GM23248 (cell line): ENCODE measurements around the gene HEG1.

Experiments used
- EZH2 ChIP-seq: fragments of 200-600 bp; sonication (generic); IDR thresholded peaks from 2 replicates; pipeline ENCODE4 v1.6.1; 2018; ENCODE audit warnings: antibody characterized with exemption, mild to moderate bottlenecking; ENCODE audit not compliant: insufficient read depth, poor library complexity, severe bottlenecking
- EZH2phosphoT487 ChIP-seq: fragments of 200-600 bp; sonication (generic); IDR thresholded peaks from 2 replicates; pipeline ENCODE4 v1.6.1; 2018; ENCODE audit warnings: antibody characterized with exemption, moderate library complexity, mild to moderate bottlenecking, low read depth; ENCODE audit not compliant: insufficient read depth

DNA sequence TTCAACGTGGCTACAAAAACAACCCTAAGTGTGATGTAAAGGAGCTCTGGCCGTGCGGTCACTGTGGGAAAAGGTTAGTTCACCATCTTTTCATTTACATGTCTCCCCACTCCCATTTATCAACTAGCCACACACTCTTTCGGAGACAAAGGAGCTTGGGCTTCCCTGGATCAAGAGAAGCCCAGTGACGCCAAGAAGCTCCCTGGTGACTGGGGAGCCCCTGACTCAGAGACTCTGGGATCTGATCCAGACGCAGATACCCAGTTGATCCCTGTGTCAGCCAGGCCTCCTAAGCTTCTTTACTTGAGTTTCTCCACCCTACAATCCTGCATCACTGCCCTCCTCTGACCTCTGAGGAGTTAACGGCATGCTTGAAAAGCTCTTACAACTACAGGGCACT is 43.9 kb downstream of the HEG1 start:
- TF ChIP-seq EZH2 = no peak
- TF ChIP-seq EZH2phosphoT487 = no peak
